IPS-18a (cell line): ENCODE data around the gene PHKG2.
A peak's percentile ranks its signal among the peaks of the same experiment; 100 is the strongest.

Experiments
- H3K27ac ChIP-seq: one replicate; pipeline ENCODE4 v1.5.1; 2013; ENCODE audit warnings: low read length
- H3K27me3 ChIP-seq: one replicate; pipeline ENCODE4 v1.6.1; 2013; ENCODE audit warnings: mild to moderate bottlenecking, low read length; ENCODE audit not compliant: control insufficient read depth, insufficient read depth
- H3K36me3 ChIP-seq: one replicate; pipeline ENCODE4 v1.6.1; 2013; ENCODE audit warnings: low read depth, low read length; ENCODE audit not compliant: control insufficient read depth
- H3K4me1 ChIP-seq: one replicate; pipeline ENCODE4 v1.6.1; 2013; ENCODE audit warnings: low read depth, low read length; ENCODE audit not compliant: control insufficient read depth
- H3K4me3 ChIP-seq: one replicate; pipeline ENCODE4 v1.5.1; 2013; ENCODE audit warnings: low read length
- H3K9ac ChIP-seq: one replicate; pipeline ENCODE4 v1.6.1; 2013; ENCODE audit warnings: mild to moderate bottlenecking, low read length, moderate library complexity
- H3K9me3 ChIP-seq: one replicate; pipeline ENCODE4 v1.6.1; 2013; ENCODE audit warnings: low read depth, low read length; ENCODE audit not compliant: control insufficient read depth

The PHKG2 gene

DNA sequence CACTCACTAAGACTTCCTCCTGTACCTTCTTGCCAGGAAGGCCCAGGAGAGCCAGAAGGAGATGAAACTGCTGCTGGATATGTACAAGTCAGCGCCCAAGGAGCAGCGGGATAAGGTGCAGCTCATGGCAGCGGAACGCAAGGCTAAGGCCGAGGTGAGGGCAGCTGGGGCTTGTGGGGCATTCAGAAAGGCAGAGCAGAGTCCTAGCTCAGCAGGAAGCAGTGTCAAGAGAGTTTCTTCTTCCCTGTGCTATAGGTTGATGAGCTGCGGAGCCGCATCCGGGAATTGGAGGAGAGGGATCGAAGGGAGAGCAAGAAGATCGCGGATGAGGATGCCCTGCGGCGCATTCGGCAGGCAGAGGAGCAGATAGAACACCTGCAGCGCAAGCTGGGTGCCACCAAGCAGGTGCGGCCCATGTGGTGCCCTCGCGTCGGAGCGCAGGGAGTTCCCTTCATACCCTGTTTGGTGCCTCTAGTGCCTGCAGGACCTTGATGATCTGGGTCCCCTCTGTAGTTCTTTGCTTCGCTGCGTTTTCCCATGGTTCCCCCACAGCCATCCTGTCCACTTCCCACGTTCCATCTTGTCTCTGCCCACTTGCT is 20.5 kb downstream of the PHKG2 start:
- no peak overlapping the region for H3K27ac ChIP-seq
- H3K4me1 ChIP-seq, result no peaks in the 10 kb centered on the region
- H3K9ac ChIP-seq, result no peak overlapping the region
- H3K36me3 ChIP-seq, result peaks cover 89% of the 10 kb centered on the region
- H3K27me3 ChIP-seq, result no peaks in the 10 kb centered on the region
- no peak overlapping the region for H3K4me3 ChIP-seq
- no peaks in the 10 kb centered on the region for H3K9me3 ChIP-seq

DNA sequence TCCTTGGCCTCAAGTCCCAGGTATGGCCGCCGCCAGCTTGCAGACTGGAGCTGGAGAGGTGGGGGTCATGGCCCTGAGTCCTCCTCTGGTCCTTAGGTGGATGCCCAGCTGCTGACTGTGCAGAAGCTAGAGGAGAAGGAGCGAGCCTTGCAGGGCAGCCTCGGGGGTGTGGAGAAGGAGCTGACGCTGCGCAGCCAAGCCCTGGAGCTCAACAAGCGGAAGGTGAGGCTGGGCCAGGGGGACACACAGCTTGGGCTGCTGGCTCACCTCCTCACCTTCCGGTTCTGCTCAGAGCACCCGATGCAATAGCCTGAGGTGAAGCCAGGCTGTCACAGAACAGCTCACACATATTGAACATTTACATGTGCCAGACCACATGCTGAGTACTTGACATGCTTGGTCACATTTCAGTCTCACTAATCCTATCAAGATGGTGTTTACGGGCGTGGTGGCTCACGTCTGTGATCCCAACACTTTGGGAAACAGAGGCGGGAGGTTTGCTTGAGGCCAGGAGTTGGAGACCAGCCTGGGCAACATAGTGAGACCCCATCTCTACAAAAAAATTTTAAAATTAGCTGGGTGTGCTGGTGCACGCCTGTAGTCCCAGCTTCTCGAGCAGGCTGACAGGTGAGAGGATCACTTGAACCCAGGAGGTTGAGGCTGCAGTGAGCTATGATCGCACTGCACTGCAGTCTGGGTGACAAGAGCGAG is 21.3 kb downstream of the PHKG2 start:
- peaks cover 88% of the 10 kb centered on the region for H3K36me3 ChIP-seq
- H3K4me1 ChIP-seq, result no peaks in the 10 kb centered on the region
- H3K27ac ChIP-seq, result no peak overlapping the region
- H3K9ac ChIP-seq, result no peak overlapping the region
- H3K27me3 ChIP-seq, result no peaks in the 10 kb centered on the region
- H3K9me3 ChIP-seq, result no peaks in the 10 kb centered on the region
- H3K4me3 ChIP-seq, result no peak overlapping the region

DNA sequence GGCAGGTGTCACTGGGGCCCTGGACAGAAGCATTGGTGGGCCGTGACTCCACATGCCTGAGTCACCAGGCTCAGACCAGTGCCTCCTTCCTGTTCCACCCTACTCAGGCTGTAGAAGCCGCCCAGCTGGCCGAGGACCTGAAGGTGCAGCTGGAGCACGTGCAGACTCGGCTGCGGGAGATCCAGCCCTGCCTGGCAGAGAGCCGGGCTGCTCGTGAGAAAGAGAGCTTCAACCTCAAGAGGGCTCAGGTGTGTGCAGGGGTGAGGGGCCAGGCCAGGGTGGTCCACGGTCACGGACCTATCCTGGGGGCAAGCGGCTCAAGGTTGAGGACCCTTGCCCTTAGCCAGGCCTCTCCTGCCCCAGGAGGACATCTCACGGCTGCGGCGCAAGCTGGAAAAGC is 23.5 kb downstream of the PHKG2 start:
- Histone ChIP-seq H3K36me3 (peaks cover 68% of the 10 kb centered on the region), H3K27ac (no peak overlapping the region), H3K4me3 (no peak overlapping the region), H3K27me3 (peaks cover under 1% of the 10 kb centered on the region), H3K9ac (no peak overlapping the region), H3K4me1 (no peaks in the 10 kb centered on the region), H3K9me3 (no peaks in the 10 kb centered on the region)

DNA sequence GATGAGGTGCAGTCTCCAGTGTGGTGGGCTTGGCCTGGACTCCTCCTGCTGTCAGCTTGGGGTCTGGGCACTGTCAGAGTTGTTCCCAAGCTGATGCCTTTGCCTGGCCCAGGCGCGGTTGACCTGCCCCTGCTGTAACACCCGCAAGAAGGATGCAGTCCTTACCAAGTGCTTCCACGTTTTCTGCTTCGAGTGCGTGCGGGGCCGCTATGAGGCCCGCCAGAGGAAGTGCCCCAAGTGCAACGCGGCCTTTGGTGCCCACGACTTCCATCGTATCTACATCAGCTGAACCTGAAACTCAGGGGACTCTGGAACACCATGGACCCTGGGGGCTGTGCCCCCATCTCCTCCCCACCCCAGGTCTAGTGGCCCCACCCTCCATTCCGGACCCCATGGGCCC is 25.6 kb downstream of the PHKG2 start:
- H3K9me3 ChIP-seq, result no peaks in the 10 kb centered on the region
- peaks cover 3% of the 10 kb centered on the region for H3K27me3 ChIP-seq
- no peaks in the 10 kb centered on the region for H3K4me1 ChIP-seq
- no peak overlapping the region for H3K4me3 ChIP-seq
- peaks cover 47% of the 10 kb centered on the region for H3K36me3 ChIP-seq
- H3K9ac ChIP-seq, result no peak overlapping the region
- no peak overlapping the region for H3K27ac ChIP-seq

DNA sequence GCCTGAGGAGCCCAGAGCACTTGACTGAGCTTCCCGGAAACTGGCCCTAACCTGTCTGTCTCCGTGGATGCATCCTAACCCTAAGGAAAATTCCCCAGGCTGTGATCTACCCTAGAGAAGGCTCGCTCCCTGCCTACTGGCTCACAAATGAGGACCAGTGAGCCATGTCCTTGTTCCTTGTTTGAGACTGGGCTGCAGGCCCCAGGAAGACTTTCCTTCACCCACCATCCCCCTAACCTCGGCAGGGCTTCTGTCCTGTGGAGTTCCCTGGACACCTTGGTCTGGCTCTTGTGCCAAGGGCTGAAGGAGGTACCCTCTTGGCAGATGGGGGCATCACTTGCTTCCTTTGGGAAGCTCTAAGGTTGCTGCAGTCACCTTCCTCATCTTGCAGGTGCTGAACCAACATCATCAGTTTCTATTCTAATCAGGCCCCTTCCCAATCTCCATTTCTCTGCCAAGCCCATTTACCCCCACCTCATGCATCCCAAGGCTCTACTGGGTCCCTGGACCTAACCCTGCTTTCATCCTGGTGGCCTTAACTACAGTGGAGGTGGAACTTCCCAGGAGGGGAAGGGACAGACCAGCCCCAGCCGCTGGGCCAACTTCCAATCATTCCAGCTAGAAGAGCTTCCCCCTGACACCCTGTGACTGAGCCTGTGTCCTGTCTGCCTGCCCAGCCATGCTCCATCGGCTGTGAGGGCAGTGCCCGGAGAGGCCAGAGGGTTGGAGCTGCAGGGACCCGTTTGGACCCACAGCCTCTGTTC is 26.3 kb downstream of the PHKG2 start:
- H3K36me3 ChIP-seq, result peaks cover 39% of the 10 kb centered on the region
- peaks cover 3% of the 10 kb centered on the region for H3K27me3 ChIP-seq
- no peak overlapping the region for H3K27ac ChIP-seq
- no peaks in the 10 kb centered on the region for H3K4me1 ChIP-seq
- no peaks in the 10 kb centered on the region for H3K9me3 ChIP-seq
- peak overlapping the region; percentile 95 for H3K9ac ChIP-seq
- peak overlapping the region; percentile 76 for H3K4me3 ChIP-seq

GRCh38 chr16:30775131-30775391 is 26.8 kb downstream of the PHKG2 start:
- Histone ChIP-seq H3K4me3 (peak overlapping the region; percentile 76), H3K27me3 (peaks cover 3% of the 10 kb centered on the region), H3K9ac (peak overlapping the region; percentile 95), H3K4me1 (no peaks in the 10 kb centered on the region), H3K9me3 (no peaks in the 10 kb centered on the region), H3K36me3 (peaks cover 40% of the 10 kb centered on the region), H3K27ac (no peak overlapping the region)

DNA sequence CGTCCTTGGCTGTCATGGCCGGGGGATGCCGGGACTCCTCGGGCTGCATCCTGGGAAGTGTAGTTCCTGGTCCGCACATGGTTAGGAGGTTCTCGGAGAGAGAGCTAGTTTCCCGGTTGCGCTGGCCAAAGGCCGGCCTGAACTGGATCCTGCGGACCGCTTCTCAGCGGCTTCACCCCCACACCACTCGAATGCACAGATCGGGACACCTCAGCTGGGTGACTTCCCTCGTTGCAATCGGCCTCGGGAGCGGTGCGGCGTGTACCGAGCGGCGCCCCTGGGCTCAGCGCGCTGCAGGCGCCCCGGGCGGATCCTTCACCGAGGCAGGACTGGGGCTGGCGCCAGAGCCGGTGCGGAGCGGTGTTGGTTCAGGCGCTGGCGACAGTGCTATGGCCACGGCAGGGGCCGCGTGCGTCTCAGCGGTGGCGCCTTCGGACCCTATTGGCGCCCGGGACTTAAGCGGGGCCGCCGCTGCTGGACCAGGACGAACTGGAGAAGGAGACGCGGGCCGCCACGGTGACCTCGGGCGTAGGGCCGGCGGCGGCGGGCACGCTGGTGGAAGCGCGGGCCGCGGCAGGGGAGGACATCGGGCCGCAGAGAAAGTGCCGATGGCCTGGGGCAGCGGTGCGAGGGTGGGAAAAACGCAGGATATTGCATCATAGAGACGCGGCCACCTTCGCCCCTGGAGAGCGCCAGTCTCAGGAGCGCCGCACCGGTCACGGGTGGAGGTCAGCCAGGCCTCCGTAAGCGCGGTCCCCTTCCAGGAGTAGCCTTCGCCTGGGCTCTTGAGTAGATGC is 27.4 kb downstream of the PHKG2 start:
- no peaks in the 10 kb centered on the region for H3K9me3 ChIP-seq
- H3K9ac ChIP-seq, result peak overlapping the region; percentile 95
- peak overlapping the region; percentile 76 for H3K4me3 ChIP-seq
- peak overlapping the region; percentile 58 for H3K27ac ChIP-seq
- peaks cover 36% of the 10 kb centered on the region for H3K36me3 ChIP-seq
- peaks cover 3% of the 10 kb centered on the region for H3K27me3 ChIP-seq
- H3K4me1 ChIP-seq, result no peaks in the 10 kb centered on the region

- peaks cover 27% of the 10 kb centered on the region for H3K36me3 ChIP-seq
- no peaks in the 10 kb centered on the region for H3K9me3 ChIP-seq
- no peaks in the 10 kb centered on the region for H3K4me1 ChIP-seq
- no peak overlapping the region for H3K9ac ChIP-seq
- no peak overlapping the region for H3K27ac ChIP-seq
- peaks cover 3% of the 10 kb centered on the region for H3K27me3 ChIP-seq
- H3K4me3 ChIP-seq, result no peak overlapping the region
Measured at GRCh38 chr16:30777591-30778297, 29.5 kb downstream of the PHKG2 start.

DNA sequence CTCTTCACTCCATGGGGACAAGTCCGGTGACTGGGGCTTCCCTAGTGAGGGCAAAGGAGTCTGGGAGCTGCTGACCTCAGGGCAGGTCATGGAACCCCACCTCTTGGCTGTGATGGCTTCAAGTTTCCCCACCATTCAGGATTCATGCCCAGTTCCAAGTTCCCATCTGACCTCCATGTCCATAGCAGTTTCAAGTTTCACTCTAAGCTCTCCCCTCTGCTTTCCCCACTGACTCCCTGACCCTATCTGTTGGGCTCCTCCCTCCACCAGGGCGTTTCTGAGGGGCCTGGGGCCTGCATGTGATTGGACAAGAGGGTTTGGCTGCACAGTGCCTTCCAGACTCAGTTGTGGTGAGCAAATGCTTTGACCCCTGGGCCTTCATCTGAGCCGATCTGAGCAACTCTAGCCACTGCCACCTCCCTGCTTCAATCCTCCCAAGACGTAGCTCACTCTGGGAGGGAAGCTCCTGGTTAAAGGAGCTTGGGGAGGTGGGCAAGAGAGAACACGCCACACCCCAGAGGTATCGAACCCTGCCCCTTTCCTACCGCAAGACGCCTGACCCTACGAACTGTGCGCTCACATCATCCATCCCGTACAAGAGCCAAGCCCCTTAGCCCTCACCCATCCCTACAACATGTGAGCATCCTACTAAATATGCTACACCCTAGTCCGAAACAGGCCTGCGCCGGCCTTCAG is 30.5 kb downstream of the PHKG2 start:
- peaks cover 31% of the 10 kb centered on the region for H3K36me3 ChIP-seq
- H3K4me1 ChIP-seq, result no peaks in the 10 kb centered on the region
- H3K27me3 ChIP-seq, result peaks cover 3% of the 10 kb centered on the region
- no peak overlapping the region for H3K9ac ChIP-seq
- no peak overlapping the region for H3K27ac ChIP-seq
- no peaks in the 10 kb centered on the region for H3K9me3 ChIP-seq
- no peak overlapping the region for H3K4me3 ChIP-seq

- H3K27me3 ChIP-seq, result peaks cover 3% of the 10 kb centered on the region
- no peak overlapping the region for H3K4me3 ChIP-seq
- peaks cover 27% of the 10 kb centered on the region for H3K36me3 ChIP-seq
- H3K27ac ChIP-seq, result no peak overlapping the region
- H3K9me3 ChIP-seq, result no peaks in the 10 kb centered on the region
- H3K4me1 ChIP-seq, result no peaks in the 10 kb centered on the region
- H3K9ac ChIP-seq, result no peak overlapping the region
Measured at GRCh38 chr16:30779596-30779995, 31.4 kb downstream of the PHKG2 start.
